GM21576 (cell line): ENCODE data around the gene CLDN5.

Experiments
- ATAC-seq: cut with Tn5 transposase; IDR thresholded peaks from one replicate; pipeline ENCODE4 v1.9.1; 2021; ENCODE audit warnings: mild to moderate bottlenecking, moderate library complexity; ENCODE audit not compliant: unreplicated experiment

The CLDN5 gene, protein sequence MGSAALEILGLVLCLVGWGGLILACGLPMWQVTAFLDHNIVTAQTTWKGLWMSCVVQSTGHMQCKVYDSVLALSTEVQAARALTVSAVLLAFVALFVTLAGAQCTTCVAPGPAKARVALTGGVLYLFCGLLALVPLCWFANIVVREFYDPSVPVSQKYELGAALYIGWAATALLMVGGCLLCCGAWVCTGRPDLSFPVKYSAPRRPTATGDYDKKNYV

GRCh38 chr22:19524170-19525115 is at the start of gene CLDN5:
CLDN5 (minus strand) TSS chr22:19524410; CDS start chr22:19524255, 155 bp downstream.
- ATAC-seq, result no peak

DNA sequence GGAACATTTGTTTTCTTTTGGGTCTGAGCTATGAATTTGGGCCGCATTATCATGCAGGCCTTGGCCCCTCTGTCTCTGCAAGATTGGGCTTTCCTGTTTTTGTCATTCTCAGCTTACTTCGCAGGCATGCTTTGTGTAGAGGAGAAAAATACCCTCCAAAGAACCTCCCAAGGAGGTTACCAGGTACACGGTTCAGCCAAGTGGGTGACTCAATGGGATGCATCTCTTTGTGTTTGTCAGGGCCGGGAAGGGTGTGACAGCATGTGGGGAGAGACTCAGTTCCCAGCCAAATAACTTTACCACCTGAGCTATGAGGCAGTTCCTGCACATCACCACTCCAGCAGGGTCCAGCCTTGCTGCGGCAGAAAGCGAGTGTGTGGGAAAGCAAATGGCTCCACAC is 47.8 kb upstream of the CLDN5 start:
- no peak for ATAC-seq

- no peak for ATAC-seq
Observed at GRCh38 chr22:19571207-19571795, 47.1 kb upstream of the CLDN5 start.

DNA sequence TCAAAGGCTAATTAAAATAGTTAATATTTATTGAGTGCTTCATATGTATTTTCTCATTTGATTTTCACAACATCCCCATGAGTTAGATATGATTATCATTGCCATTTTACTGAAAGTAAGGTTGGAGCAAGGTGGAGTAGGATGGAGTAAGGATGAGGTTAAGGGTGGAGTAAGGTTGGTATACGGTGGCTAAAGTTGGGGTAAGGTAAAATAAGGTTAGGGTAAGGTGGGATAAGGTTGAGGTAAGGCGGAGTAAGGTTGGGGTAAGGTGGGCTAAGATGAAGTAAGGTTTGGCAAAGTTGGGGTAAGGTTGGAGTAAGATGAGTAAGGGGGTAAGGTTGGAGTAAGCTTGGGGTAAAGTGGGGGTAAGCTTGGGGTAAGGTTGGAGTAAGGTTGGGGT is 45.8 kb upstream of the CLDN5 start:
- ATAC-seq, result no peak

GRCh38 chr22:19569276-19569640 is 45.0 kb upstream of the CLDN5 start:
- ATAC-seq, result no peak

DNA sequence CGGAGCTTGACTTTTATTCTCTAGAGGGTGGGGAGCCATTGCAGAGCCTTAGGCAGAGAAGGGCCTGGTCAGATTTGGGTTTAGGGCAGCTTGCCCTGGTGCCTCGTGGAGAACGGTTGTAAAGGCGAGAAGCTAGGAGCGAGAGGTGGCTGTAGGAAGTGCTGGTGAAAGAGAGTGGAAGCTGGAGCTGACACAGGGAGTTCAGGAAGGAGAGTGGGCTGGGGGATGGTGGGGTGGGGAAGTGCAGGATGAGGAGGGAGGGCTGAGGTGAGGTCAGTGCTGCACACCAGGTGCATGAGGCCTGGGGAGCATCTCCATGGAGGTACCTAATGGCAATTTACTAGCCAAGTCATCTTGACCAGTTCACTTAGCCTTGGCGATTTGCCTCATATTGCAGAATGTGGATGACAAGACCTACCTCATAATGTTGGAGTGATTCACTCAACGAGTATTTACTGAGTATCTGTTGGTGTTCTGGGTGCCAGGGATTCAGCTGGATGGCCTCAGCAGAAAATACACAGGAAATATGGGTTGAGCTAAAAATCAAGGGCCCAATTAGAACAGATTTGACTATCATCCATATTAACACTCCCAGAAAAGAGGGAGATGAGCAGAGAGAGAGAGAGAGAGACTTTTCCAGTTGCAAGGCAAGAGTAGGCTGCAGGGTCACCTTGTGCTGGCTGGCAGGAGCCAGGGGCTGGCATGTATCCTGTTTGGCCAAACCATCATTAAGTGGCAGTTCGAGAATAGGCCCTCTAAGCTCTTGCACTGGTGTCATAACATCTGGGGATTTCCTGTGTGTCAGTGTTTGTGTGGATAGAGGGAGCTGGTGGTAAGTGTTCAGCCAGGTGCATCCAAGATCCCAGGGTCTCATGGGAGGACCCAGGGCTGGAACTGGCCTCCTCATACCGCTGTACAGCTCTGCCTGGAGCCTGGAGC is 44.4 kb upstream of the CLDN5 start:
- ATAC-seq, result no peak

- ATAC-seq, result no peak
Observed at GRCh38 chr22:19567157-19568009, 43.2 kb upstream of the CLDN5 start.

DNA sequence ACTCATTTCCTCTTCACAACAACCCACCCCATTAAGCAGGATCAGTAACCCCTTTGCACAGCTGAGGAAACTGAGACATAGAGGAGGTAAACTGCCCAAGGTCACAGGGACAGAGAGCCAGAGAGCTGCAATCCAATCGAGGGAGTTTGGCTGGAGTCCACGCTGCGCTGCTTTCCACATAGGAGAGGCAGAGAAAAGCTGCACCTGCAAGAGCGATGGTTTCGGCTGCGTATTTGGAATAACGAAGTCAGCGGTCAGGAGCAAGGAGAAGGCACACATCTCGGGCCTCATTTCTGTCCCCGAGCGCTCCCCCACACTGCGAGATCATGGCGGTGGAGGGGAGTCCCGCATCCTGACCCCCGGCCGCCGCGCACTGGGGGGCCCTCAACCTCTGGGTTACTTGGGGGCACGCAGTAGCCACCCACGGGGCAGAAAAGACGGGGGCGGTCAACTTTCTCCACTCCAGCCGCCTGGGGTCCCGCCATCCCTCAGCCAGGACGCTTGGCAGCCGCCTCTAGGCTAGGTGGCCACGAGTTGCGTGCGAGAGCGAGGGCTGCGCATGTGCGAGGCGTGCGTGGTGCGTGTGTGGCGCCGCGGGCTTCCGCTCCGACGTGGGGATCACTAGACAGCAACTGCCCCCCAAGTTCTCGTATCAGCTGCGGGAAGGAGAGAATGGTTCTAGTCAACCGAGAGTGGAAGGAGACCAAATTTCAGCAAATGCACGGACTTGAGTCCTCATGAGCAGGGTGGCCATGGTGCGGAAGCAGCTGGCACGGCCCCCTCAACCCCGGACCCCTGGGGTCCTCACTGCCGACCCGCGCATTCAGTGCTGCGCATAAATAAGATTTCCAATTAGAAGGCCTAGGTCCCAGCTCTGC is 42.3 kb upstream of the CLDN5 start:
- ATAC-seq, result no peak

DNA sequence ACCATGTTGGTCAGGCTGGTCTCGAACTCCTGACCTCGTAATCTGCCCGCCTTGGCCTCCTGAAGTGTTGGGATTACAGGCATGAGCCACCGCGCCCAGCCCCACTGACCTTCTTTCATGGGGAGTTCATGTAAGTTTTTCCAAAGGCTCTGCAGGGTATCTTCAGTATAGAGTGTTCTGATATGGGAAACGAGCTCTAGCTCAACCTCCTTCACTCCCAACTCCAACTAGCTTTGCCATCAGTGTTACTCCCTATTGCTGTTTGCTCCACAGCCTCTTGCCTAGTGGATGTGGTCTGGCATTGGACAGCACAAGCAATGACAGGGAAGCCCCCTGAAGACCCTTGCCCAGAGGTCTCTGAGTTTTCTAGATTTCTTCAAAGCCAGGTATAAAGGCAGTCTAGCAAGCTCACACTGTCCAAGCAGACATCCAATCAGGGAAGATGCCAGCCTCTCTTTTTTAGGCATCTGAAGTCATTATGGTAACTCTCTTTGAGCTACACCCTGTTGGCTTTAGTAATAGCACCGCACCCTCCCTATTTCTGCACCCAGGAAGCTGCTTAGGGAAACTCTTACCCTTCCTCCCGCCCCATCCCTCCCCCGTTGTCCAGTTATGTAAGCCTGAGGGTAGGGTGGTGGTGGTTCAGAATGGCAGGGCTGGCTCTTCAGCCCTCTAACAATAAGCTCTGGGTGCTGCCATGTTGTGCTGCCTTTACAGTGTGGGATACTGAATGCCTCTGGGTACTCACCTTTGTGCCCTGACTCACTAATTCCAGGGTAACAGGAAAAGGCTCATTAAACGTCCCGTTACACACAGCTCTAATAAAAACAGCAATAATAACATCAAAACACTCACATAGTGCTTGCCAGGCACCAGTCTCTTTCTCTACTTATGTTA is 41.4 kb upstream of the CLDN5 start:
- no peak for ATAC-seq

DNA sequence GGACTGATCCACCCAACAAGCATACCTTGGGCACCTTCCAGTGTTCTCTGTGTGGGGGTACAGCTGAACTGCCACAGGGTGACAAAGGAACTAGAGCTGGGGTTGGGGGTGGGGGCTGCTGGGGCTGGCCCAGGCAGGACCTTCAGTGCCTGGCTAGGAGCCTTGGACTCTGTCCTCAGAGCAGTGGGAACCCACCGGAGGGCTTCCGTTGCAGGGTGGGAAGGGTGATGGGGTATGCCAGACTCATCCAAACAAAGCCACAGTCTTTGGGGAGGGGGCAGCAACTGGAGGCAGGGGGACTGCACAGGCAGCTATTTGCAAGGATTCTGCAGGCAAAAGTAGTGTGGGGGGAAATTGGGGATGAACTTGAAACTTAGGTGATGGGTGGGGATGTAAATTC is 35.7 kb upstream of the CLDN5 start:
- no peak for ATAC-seq

- no peak for ATAC-seq
Observed at GRCh38 chr22:19559324-19559811, 35.2 kb upstream of the CLDN5 start.

DNA sequence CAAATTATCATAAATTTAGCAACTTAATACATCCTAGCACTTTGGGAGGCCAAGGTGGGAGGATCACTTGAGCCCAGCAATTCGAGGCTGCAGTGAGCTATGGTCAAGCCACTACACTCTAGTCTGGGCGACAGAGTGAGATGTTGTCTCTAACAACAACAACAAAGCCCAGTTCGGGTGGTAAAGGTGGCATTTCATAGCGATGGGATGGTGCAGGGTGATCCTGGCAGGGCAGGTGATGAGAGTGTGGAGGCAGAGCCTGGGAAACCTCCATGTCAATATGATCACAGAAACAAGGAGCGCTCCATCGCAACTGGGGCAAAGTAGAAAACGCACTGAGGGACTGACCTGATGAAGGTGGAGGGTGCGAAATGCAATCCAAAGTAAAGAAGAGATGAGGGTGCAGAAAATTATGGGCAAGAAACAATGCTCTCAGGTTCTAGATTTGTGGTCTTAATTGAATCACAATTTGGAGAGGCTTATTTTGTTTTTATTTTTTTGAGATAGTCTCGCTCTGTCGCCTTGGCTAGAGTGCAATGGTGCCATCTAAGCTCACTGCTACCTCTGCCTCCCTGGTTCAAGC is 32.8 kb upstream of the CLDN5 start:
- no peak for ATAC-seq

DNA sequence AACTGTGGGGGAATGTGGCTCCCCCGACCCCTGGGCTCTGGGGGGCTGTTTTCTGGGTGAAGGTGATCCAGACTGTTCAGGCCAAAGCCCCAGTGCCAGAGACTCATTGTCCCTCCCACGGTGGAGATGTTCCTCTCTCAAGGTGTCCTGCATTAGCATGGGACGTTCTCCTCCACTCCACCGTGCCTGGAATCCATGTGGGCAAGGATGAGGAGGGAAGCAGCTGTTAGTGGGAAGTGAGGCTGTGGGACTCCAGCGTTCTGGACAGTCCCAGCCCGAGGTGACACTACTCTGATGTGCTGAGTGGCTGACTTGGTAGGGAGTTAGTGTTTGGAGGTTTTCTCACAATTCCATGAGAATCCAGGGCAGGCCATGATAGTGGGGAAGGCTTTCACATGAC is 31.4 kb upstream of the CLDN5 start:
- no peak for ATAC-seq

DNA sequence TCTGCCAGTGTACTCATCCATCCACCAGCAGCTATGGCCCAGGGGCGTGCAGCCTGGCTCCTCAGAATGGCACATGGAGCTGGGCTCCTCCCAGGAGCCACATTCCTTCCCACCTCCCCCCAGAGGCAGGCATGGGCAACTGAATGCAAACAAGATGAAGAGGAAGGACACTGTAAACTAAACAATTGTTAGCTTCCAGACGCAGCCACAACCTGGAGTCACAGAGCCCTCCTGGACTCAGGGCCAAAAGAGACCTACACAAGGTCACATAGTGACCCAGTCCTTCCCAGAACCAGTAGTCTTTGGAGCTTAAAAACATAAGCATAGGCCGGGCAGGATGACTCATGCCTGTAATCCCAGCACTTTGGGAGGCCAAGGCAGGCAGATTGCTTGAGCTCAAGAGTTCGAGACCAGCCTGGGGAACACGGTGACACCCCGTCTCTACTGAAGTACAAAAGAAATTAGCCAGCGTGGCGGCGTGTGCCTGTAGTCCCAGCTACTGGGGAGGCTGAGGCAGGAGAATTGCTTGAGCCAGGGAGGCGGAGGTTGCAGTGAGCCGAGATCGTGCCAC is 30.7 kb upstream of the CLDN5 start:
- ATAC-seq, result no peak

DNA sequence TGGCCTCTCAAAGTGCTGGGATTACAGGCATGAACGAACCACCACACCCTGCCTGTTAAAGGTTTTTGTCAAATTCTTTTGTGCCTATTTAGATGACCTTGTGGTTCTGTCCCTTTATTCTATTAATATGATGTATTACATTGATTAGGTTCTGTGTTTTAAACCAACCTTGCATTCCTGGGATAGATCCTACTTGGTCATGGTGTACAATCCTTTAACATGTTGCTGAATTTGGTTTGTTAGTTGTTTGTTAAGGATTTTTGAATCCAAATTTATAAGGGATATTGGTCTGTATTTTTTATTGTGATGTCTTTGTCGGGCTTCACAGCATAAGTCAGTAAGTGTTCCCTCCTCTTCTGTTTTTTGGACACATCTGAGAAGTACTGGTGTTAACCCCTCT is 29.0 kb upstream of the CLDN5 start:
- no peak for ATAC-seq

- ATAC-seq, result no peak
Observed at GRCh38 chr22:19550382-19550781, 26.2 kb upstream of the CLDN5 start.

DNA sequence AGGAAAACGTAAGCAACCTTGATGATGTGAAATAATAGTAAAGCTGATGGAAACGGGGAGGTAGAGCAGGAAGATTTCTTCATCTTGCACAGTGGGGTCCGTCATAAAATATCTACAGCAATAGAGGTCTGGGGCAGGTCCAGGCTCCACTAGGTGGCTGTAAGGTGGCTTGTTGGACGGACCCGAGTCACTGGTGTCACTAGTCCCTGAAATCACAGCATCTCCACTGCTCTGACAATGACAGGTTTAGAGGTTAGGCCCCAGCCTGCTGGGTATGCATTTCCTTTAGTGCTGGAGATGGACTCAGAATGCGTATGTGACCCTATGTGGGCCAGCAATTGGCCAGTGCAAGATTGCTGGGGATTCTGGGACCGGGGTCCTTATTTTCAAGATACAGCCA is 25.2 kb upstream of the CLDN5 start:
- no peak for ATAC-seq
